OCI-LY7 (cell line): ENCODE data around the gene TTYH1.

Experiments
- CTCF ChIP-seq: fragments of 200-600 bp; sonication (generic); conservative IDR thresholded peaks from 2 replicates; pipeline ENCODE4 v1.5.1; 2014; ENCODE audit warnings: mild to moderate bottlenecking, antibody characterized with exemption, low read length, moderate library complexity, mixed read lengths
- EZH2phosphoT487 ChIP-seq: fragments of 200-600 bp; sonication (generic); IDR thresholded peaks from 2 replicates; pipeline ENCODE4 v1.6.1; 2018; ENCODE audit warnings: low read depth, borderline replicate concordance, mild to moderate bottlenecking, mixed run types, antibody characterized with exemption, low read length, moderate library complexity, mixed read lengths

- TF ChIP-seq CTCF (no peak), EZH2phosphoT487 (no peak)
Observed at GRCh38 chr19:54405628-54406027, 9.6 kb upstream of the TTYH1 start.
